Type B pancreatic cell (in vitro differentiated cells): ENCODE data around the gene ZNF503. TPM values are rescaled to one million over a fixed set of nuclear protein-coding genes. Genes with fewer than 3 reads are reported as not detected.

Experiments
- DNase-seq: peaks from one replicate; pipeline ENCODE4 v3.0.0; 2021; ENCODE audit warnings: mixed read lengths; ENCODE audit not compliant: unreplicated experiment; ENCODE audit errors: extremely low spot score
- H3K27ac Mint-ChIP-seq: 2 replicates; pipeline ENCODE4 v1.8.0; 2021; ENCODE audit warnings: mild to moderate bottlenecking, mixed read lengths
- H3K27me3 Mint-ChIP-seq: 2 replicates; pipeline ENCODE4 v1.8.0; 2021; ENCODE audit warnings: mixed read lengths
- H3K36me3 Mint-ChIP-seq: 2 replicates; pipeline ENCODE4 v1.8.0; 2021; ENCODE audit warnings: mixed read lengths
- H3K4me1 Mint-ChIP-seq: one replicate; pipeline ENCODE4 v1.8.0; 2021; ENCODE audit warnings: mixed read lengths; ENCODE audit not compliant: unreplicated experiment
- H3K4me3 Mint-ChIP-seq: 2 replicates; pipeline ENCODE4 v1.8.0; 2021; ENCODE audit warnings: mild to moderate bottlenecking, mixed read lengths
- H3K9me3 Mint-ChIP-seq: 2 replicates; pipeline ENCODE4 v1.8.0; 2021; ENCODE audit warnings: mixed read lengths
- total RNA-seq: library from RNA; stranded (reverse); gene quantifications from 2 replicates; pipeline ENCODE4 v1.2.1, GENCODE V29; 2021; ENCODE audit warnings: low replicate concordance
- TF ChIP-seq, protein P1 (sequence below): fragments of 200-600 bp; sonication (generic); conservative IDR thresholded peaks from 2 replicates; pipeline ENCODE4 v1.5.0; 2021; ENCODE audit warnings: antibody characterized with exemption, mild to moderate bottlenecking

The ZNF503 gene
- total RNA-seq, 1 donor from 2014 or later, result 88.4 TPM

DNA sequence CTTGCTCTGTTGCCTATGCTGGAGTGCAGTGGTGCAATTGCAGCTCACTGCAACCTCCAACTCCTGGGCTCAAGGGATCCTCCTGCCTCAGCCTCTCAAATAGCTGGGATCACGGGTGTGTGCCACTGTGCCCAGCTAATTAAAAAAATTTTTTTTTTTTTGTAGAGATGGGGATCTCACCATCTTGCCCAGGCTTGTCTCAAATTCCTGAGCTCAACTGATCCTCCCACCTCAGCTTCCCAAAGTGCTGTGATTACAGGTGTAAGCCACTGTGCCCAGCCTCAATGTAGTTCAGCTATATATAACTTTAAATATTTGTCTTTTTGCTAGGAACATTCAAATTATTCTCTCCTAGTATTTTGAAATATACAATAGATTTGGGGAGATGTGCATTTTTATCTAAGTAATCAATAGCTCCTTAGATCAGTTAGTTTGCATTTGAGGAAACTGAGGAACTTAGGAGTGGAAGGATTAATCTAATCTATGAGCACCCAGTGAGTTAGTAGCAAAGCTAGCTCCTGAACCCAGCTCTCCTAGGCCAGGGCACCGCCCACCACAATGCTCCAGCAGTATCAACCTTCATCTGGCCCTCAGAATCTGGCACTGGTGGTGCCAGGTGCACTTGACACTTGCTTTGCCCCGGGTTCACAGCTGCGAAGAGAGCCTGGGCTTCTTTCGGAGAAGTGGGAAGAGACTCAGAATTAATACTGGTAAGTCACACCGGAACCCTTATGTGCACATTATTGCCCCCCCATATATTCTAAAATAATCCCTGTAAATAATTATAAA, 23.9 kb upstream of the ZNF503 start:
- no peak overlapping the region for H3K27ac Mint-ChIP-seq
- TF ChIP-seq, protein P1, sequence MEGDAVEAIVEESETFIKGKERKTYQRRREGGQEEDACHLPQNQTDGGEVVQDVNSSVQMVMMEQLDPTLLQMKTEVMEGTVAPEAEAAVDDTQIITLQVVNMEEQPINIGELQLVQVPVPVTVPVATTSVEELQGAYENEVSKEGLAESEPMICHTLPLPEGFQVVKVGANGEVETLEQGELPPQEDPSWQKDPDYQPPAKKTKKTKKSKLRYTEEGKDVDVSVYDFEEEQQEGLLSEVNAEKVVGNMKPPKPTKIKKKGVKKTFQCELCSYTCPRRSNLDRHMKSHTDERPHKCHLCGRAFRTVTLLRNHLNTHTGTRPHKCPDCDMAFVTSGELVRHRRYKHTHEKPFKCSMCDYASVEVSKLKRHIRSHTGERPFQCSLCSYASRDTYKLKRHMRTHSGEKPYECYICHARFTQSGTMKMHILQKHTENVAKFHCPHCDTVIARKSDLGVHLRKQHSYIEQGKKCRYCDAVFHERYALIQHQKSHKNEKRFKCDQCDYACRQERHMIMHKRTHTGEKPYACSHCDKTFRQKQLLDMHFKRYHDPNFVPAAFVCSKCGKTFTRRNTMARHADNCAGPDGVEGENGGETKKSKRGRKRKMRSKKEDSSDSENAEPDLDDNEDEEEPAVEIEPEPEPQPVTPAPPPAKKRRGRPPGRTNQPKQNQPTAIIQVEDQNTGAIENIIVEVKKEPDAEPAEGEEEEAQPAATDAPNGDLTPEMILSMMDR, result no peak
- no peaks in the 10 kb centered on the region for H3K36me3 Mint-ChIP-seq
- H3K4me1 Mint-ChIP-seq, result peaks cover 20% of the 10 kb centered on the region
- H3K4me3 Mint-ChIP-seq, result no peak overlapping the region
- DNase-seq, result no peak
- H3K9me3 Mint-ChIP-seq, result no peaks in the 10 kb centered on the region
- H3K27me3 Mint-ChIP-seq, result peaks cover 24% of the 10 kb centered on the region

DNA sequence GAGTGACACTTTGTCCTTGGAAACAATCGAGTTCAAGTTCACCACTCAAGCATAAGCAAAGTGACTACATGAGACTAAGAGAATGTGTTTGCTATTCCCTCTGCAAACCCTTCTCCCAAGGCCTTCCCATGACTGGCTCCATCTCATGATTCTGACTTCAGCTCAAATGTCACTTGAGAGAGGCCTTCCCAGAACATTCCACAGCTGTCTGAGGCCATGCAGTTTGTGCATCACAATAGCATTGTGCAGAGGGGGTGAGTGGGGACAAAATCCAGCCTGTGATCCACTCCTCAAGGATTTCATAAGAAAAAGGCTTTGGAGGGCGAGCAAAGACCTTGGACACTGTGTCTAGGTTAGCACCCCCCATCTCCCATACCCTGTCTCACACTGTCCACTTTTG, 23.0 kb upstream of the ZNF503 start:
- peaks cover 21% of the 10 kb centered on the region for H3K27me3 Mint-ChIP-seq
- no peaks in the 10 kb centered on the region for H3K36me3 Mint-ChIP-seq

DNA sequence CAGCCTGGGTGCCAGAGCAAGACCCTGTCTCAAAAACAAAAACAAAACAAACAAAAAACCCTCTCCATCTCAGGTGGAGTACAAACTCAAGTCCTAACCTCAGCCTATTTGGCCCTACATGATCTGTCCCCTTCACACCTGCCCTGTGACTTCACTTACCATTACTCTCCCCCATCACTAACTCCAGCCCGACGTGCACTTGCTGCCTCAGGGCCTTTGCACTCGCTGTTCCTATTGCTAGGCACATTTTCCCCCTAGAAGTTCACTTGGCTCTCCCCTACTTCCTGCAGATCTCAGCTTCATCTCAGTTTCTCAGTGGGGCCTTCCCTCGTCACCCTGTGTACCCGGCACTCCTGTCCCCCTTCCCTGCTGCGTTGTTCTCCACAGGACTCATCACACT, 21.3 kb upstream of the ZNF503 start:
- no peak for DNase-seq
- Mint-ChIP-seq H3K27ac (no peak overlapping the region), H3K36me3 (peaks cover 4% of the 10 kb centered on the region), H3K4me1 (peaks cover 3% of the 10 kb centered on the region), H3K27me3 (peaks cover 29% of the 10 kb centered on the region), H3K4me3 (no peak overlapping the region), H3K9me3 (no peaks in the 10 kb centered on the region)
- TF ChIP-seq, protein P1, result no peak

More for the DNA sequence above, 23.0 kb upstream of the ZNF503 start:
- TF ChIP-seq, protein P1, result no peak
- H3K9me3 Mint-ChIP-seq, result no peaks in the 10 kb centered on the region
- H3K4me3 Mint-ChIP-seq, result no peak overlapping the region
- no peak overlapping the region for H3K27ac Mint-ChIP-seq
- peaks cover 11% of the 10 kb centered on the region for H3K4me1 Mint-ChIP-seq
- no peak for DNase-seq

DNA sequence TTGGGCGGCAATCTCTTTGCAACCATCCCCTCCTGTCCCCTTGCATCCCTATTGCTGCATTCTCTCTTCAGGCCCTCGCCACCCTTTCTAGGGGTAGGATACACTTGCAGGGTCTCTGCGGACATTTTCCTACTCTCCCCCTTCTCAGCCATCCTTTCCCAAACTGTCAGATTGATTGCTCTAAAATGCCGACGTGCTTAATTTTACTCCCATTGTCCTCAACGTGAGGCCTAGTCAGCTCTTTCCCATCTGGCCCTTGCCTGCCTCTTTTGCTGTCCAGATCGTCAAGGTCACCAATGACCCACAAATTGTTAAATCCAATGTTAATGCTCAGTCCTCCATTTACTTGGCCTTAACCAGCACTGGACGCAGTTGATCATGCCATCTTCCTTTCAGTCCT, 17.1 kb upstream of the ZNF503 start:
- TF ChIP-seq, protein P1, result no peak
- DNase-seq, result no peak
- Mint-ChIP-seq H3K36me3 (peaks cover 4% of the 10 kb centered on the region), H3K4me3 (no peak overlapping the region), H3K27ac (no peak overlapping the region), H3K9me3 (no peaks in the 10 kb centered on the region), H3K27me3 (peaks cover 64% of the 10 kb centered on the region), H3K4me1 (no peaks in the 10 kb centered on the region)

DNA sequence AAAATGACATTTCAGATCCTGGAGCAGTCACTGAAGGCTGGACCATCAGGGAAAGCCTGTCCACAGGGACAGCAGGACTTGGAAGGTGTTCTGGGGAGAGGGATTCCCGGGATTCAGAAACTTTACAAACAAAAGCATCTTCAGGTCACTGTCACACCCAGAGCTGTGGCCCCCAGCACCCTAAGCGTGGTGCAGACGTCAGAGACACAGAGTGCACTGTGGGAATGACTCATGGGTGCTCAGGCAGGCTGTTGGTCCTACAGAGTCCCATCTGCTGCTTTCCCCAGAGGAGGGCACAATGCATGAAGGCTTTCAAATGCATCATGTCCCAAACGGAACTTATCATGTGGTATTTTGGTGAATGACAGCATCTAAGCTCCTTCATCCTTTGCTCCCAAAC, 16.7 kb upstream of the ZNF503 start:
- H3K27me3 Mint-ChIP-seq, result peaks cover 63% of the 10 kb centered on the region
- H3K27ac Mint-ChIP-seq, result no peak overlapping the region
- no peak overlapping the region for H3K4me3 Mint-ChIP-seq
- H3K36me3 Mint-ChIP-seq, result peaks cover 4% of the 10 kb centered on the region
- TF ChIP-seq, protein P1, result no peak
- H3K4me1 Mint-ChIP-seq, result no peaks in the 10 kb centered on the region
- H3K9me3 Mint-ChIP-seq, result no peaks in the 10 kb centered on the region
- DNase-seq, result no peak
